ENCODE data around the gene P2RY2.

Gene P2RY2

GRCh38 chr11:73246303-73246702, 28.2 kb downstream of the P2RY2 start:
- DNase-seq = peak; percentile 15

GRCh38 chr11:73248526-73249185, 30.6 kb downstream of the P2RY2 start:
- no peak for DNase-seq

- DNase-seq = no peak
These were observed 31.2 kb downstream of the P2RY2 start for GRCh38 chr11:73249304-73249703.

GRCh38 chr11:73249853-73250783, 32.0 kb downstream of the P2RY2 start:
- DNase-seq = no peak

- DNase-seq = no peak
These were observed 34.6 kb downstream of the P2RY2 start for GRCh38 chr11:73252577-73253191.

- DNase-seq = peak; percentile 93
These were observed 39.4 kb downstream of the P2RY2 start for GRCh38 chr11:73257342-73258103.

GRCh38 chr11:73258104-73259035, 40.3 kb downstream of the P2RY2 start:
- DNase-seq = no peak

GRCh38 chr11:73259406-73260126, 41.5 kb downstream of the P2RY2 start:
- no peak for DNase-seq

GRCh38 chr11:73260127-73260457, 42.0 kb downstream of the P2RY2 start:
- no peak for DNase-seq

- no peak for DNase-seq
These were observed 44.9 kb downstream of the P2RY2 start for GRCh38 chr11:73262851-73263495.

- no peak for DNase-seq
These were observed 45.6 kb downstream of the P2RY2 start for GRCh38 chr11:73263640-73264039.

GRCh38 chr11:73265278-73265810, 47.3 kb downstream of the P2RY2 start:
- DNase-seq = no peak

GRCh38 chr11:73265853-73266645, 48.0 kb downstream of the P2RY2 start:
- DNase-seq = no peak

- no peak for DNase-seq
These were observed 48.6 kb downstream of the P2RY2 start for GRCh38 chr11:73266646-73267020.

- DNase-seq = no peak
These were observed 49.2 kb downstream of the P2RY2 start for GRCh38 chr11:73267122-73267846.

GRCh38 chr11:73267906-73268540, 49.9 kb downstream of the P2RY2 start:
- no peak for DNase-seq

- DNase-seq = no peak
These were observed 50.7 kb downstream of the P2RY2 start for GRCh38 chr11:73268671-73269271.

GRCh38 chr11:73269459-73270015, 51.5 kb downstream of the P2RY2 start:
- DNase-seq = no peak
